Endothelial cell (in vitro differentiated cells): Measurements from ENCODE around the gene PRPS1. TPM values are rescaled to one million over a fixed set of nuclear protein-coding genes. Genes with fewer than 3 reads are reported as not detected.

Experiments used
- DNase-seq: peaks from one replicate; pipeline ENCODE4 v3.0.0; 2021; ENCODE audit warnings: low spot score
- H3K27ac Mint-ChIP-seq: one replicate; pipeline ENCODE4 v1.8.0; 2021; ENCODE audit warnings: mixed read lengths, inconsistent platforms; ENCODE audit not compliant: unreplicated experiment
- H3K27me3 Mint-ChIP-seq: one replicate; pipeline ENCODE4 v1.8.0; 2021; ENCODE audit warnings: mild to moderate bottlenecking, moderate library complexity, mixed read lengths, inconsistent platforms; ENCODE audit not compliant: unreplicated experiment
- H3K36me3 Mint-ChIP-seq: one replicate; pipeline ENCODE4 v1.8.0; 2021; ENCODE audit warnings: mild to moderate bottlenecking, low read depth, mixed read lengths, inconsistent platforms; ENCODE audit not compliant: unreplicated experiment
- H3K4me1 Mint-ChIP-seq: one replicate; pipeline ENCODE4 v1.8.0; 2021; ENCODE audit warnings: mild to moderate bottlenecking, mixed read lengths, inconsistent platforms; ENCODE audit not compliant: unreplicated experiment
- H3K4me3 Mint-ChIP-seq: one replicate; pipeline ENCODE4 v1.8.0; 2021; ENCODE audit warnings: mild to moderate bottlenecking, mixed read lengths, inconsistent platforms; ENCODE audit not compliant: unreplicated experiment
- H3K9me3 Mint-ChIP-seq: one replicate; pipeline ENCODE4 v1.8.0; 2021; ENCODE audit warnings: mixed read lengths, inconsistent platforms; ENCODE audit not compliant: unreplicated experiment
- total RNA-seq: library from RNA; stranded (reverse); fragmentation: NEBNext Ultra II Directional; extraction: Animal tissue kit (Norgen Biotek cat#: 25700); gene quantifications from one replicate; pipeline ENCODE4 v1.2.1, GENCODE V29; 2021; ENCODE audit not compliant: unreplicated experiment
- TF ChIP-seq, protein P1 (sequence below): fragments of 200-600 bp; sonication (generic); IDR thresholded peaks from one replicate; pipeline ENCODE4 v1.5.0; 2021; ENCODE audit warnings: antibody characterized with exemption; ENCODE audit not compliant: unreplicated experiment

The PRPS1 gene
- total RNA-seq, 1 donor from 2014 or later = 41.0 TPM

DNA sequence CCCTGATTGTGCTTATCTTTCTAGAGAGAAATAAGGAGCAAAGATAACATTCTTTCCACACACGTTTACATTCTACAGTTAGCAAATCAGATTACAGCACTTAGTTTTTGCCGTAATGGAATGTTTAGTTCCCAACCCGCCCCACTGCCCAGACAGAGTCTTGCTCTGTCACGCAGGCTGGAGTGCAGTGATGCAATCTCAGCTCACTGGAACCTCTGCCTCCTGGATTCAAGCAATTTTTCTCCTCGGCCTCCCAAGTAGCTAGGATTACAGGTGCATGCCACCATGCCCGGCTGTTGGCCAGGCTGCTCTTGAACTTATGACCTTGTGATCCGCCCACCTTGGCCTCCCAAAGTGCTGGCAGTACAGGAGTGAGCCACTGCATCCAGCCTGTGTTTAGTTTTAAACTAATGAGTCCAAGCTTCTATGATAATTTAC, 8.4 kb upstream of the PRPS1 start:
- Mint-ChIP-seq H3K4me3 (no peak overlapping the region), H3K9me3 (no peaks in the 10 kb centered on the region), H3K27ac (no peak overlapping the region)

DNA sequence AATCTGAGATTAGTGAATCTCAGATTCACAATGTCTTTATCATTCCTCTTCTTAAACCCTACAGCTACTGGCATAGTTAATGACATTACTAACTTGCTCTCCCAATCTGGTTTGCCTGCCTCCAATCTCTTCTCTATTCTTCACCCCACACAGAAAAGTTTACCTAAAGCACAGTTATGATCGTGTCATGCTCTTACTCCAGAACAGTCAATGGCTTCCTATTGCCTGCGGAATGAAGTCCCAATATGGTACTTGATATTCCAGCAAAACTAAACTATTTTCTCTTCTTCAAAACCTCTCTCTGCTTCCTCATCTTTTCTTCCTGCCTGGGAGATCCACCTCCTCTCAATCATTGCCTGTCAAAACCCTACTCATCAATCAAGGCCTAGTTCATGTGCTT, 3.4 kb upstream of the PRPS1 start:
- no peaks in the 10 kb centered on the region for H3K27me3 Mint-ChIP-seq
- TF ChIP-seq, protein P1, sequence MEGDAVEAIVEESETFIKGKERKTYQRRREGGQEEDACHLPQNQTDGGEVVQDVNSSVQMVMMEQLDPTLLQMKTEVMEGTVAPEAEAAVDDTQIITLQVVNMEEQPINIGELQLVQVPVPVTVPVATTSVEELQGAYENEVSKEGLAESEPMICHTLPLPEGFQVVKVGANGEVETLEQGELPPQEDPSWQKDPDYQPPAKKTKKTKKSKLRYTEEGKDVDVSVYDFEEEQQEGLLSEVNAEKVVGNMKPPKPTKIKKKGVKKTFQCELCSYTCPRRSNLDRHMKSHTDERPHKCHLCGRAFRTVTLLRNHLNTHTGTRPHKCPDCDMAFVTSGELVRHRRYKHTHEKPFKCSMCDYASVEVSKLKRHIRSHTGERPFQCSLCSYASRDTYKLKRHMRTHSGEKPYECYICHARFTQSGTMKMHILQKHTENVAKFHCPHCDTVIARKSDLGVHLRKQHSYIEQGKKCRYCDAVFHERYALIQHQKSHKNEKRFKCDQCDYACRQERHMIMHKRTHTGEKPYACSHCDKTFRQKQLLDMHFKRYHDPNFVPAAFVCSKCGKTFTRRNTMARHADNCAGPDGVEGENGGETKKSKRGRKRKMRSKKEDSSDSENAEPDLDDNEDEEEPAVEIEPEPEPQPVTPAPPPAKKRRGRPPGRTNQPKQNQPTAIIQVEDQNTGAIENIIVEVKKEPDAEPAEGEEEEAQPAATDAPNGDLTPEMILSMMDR = no peak
- DNase-seq = no peak
- no peaks in the 10 kb centered on the region for H3K9me3 Mint-ChIP-seq
- peaks cover 6% of the 10 kb centered on the region for H3K4me1 Mint-ChIP-seq
- H3K27ac Mint-ChIP-seq = no peak overlapping the region
- H3K4me3 Mint-ChIP-seq = no peak overlapping the region
- H3K36me3 Mint-ChIP-seq = no peaks in the 10 kb centered on the region

More for the DNA sequence above, 8.4 kb upstream of the PRPS1 start:
- Mint-ChIP-seq H3K27me3 (peaks cover 2% of the 10 kb centered on the region), H3K36me3 (no peaks in the 10 kb centered on the region), H3K4me1 (no peaks in the 10 kb centered on the region)
- TF ChIP-seq, protein P1 = no peak
- DNase-seq = no peak

DNA sequence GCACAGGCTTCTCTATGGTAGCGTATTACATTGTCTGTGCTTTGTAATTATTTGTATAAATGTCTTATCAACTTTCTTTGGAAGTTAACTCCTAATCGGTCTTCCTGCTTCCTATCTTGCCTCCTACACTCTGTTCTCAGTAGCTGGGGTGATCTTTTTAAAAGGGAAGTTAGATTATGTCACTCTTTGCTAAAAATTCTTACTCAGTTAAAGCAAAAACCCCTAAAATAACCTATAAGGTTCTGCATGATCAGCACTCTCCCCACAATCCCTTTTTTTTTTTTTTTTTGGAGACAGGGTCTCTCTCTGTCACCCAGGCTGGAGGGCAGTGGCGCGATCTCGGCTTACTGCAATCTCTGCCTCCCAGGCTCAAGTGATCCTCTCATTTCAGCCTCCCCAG, 2.6 kb upstream of the PRPS1 start:
- Mint-ChIP-seq H3K27ac (no peak overlapping the region), H3K36me3 (no peaks in the 10 kb centered on the region), H3K27me3 (no peaks in the 10 kb centered on the region), H3K4me3 (no peak overlapping the region), H3K9me3 (no peaks in the 10 kb centered on the region), H3K4me1 (peaks cover 7% of the 10 kb centered on the region)
- DNase-seq = no peak
- TF ChIP-seq, protein P1 = no peak

DNA sequence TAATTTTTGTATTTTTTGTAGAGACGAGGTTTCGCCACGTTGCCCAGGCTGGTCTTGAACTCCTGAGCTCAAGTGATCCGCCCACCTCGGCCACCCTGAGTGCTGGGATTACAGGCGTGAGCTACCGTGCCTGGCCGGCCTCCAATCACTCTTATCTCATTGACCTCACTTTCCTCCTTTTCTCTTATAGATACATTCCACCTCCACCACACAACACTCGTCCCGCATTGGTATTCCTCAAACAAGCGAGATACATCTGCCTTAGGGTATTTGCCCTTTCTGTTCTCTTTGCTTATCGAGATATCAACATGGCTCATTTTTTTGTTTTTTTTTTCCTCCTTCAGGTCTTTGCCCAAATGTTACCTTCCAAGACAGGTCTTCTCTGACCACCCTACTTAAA, 1.8 kb upstream of the PRPS1 start:
- TF ChIP-seq, protein P1 = no peak
- H3K4me3 Mint-ChIP-seq = no peak overlapping the region
- no peaks in the 10 kb centered on the region for H3K9me3 Mint-ChIP-seq

DNA sequence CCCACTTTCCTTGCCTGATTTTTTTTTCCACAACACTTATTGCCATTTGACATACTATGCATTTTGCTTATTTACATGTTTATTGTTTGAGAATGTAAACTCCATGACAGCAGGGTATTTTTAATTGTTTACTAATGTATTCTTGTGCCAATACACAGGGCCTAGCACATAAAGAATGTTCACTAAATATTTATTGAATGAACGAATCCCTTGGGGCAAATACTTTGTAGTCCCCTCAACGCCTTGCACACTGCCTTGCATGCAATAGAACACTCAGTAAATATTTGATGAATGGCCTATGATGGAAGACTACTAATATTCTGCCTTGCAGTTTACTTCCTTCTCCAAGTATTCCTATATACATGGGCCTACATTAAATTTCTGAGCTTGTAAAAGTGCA, 1.4 kb upstream of the PRPS1 start:
- Mint-ChIP-seq H3K36me3 (no peaks in the 10 kb centered on the region), H3K27ac (no peak overlapping the region), H3K9me3 (no peaks in the 10 kb centered on the region), H3K4me1 (peaks cover 7% of the 10 kb centered on the region), H3K4me3 (no peak overlapping the region), H3K27me3 (no peaks in the 10 kb centered on the region)
- TF ChIP-seq, protein P1 = no peak
- no peak for DNase-seq

More for the DNA sequence above, 1.8 kb upstream of the PRPS1 start:
- H3K36me3 Mint-ChIP-seq = no peaks in the 10 kb centered on the region
- H3K4me1 Mint-ChIP-seq = peaks cover 7% of the 10 kb centered on the region
- no peak for DNase-seq
- H3K27me3 Mint-ChIP-seq = no peaks in the 10 kb centered on the region
- no peak overlapping the region for H3K27ac Mint-ChIP-seq
